PFSK-1 (cell line): ENCODE results near the gene PREX1.

Experiments used
- POLR2AphosphoS5 ChIP-seq: IDR thresholded peaks from 2 replicates; pipeline ENCODE4 v1.6.1; 2012; ENCODE audit warnings: low read depth, mild to moderate bottlenecking, control low read depth, low read length, moderate library complexity
- REST ChIP-seq, 2 experiments: IDR thresholded peaks; 2 replicates each; pipeline versions ENCODE4 v1.6.1 to v1.8.0; 2011 to 2012; ENCODE audit warnings: low read depth in 2 of 2, low read length in 2 of 2, control low read depth in 1 of 2, inconsistent platforms in 1 of 2, mild to moderate bottlenecking in 1 of 2, moderate library complexity in 1 of 2; ENCODE audit not compliant: insufficient read depth in 1 of 2
- TAF1 ChIP-seq: IDR thresholded peaks from 2 replicates; pipeline ENCODE4 v1.6.1; 2012; ENCODE audit warnings: low read length, control low read depth, borderline replicate concordance; ENCODE audit not compliant: insufficient read depth

DNA sequence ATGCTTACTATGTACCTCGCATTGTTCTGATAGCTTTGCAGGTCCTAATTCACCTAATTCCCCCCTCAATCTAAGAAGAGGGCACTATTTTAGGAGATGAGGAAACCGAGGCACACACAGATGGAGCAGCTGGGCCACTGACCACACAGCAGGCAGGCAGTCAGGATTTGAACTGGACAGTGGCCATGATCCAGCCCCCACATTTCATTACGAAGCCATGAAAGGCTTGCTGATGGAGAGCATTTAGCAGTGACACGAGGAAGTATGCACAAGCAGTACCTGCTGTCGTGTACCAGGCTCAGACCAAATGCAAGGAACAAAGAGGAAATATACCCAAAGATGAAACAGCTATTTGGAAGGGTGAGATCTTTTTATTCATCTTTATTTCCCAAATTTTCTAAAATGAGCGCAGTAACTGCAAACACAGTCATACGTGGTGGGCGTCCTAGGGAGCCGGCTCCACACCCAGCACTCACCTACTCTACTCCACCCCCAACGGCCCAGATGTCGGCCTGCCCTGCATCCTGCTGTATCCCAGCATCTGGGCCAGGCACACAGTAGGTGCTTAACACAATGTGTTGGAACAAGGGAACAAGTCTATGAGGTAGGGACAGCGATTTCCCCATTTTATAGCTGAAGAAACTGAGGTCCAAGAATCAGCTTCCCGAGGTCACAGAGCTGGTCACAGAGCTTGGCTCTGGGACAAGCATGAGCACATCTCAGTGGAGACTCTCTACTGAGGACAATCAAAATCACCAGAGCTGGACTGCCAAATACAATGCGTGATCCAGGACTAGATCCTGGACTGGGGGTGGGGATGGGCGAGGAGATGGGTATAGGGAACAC lies 15.0 kb downstream of the PREX1 start:
- TF ChIP-seq REST (IDR thresholded peaks at IDR 0.05; ENCODE audit: insufficient read depth in 1 of 2, low read depth in 2 of 2, low read length in 2 of 2) (no peak), TAF1 (no peak), POLR2AphosphoS5 (no peak)
